DMS153 treated with DMSO at 0.1 percent for 48 hours (cell line): ENCODE results near the gene GGACT.
"Not testable (repeated sequence)": the region's sequence is repeated elsewhere in the genome, so short reads cannot be mapped to it uniquely, and the experiment has no call there.

Source experiments
- DNase-seq: peaks from one replicate; lab custom pipeline; 2025; ENCODE audit not compliant: unreplicated experiment; lab: John Stamatoyannopoulos, UW

The GGACT gene

DNA sequence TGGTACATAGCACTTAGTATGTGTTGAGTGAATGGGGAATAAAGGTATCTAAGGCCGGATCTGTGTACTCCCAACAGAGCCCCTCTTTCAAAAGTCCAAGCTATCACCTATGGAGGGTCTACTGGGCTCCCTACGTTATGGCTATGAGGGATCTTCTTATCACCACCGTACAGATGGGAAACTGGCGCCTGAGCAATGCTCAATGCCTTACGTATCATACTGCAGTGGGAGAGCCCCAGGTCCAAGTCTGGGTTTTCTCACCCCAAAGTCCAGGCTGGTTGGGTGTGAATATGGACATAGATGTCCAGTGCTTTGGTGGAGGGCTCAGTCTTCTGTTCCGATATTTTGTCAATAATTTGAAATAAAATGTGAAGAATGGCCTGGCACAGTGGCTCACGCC is 13.1 kb upstream of the GGACT start:
- DNase-seq: no peak

DNA sequence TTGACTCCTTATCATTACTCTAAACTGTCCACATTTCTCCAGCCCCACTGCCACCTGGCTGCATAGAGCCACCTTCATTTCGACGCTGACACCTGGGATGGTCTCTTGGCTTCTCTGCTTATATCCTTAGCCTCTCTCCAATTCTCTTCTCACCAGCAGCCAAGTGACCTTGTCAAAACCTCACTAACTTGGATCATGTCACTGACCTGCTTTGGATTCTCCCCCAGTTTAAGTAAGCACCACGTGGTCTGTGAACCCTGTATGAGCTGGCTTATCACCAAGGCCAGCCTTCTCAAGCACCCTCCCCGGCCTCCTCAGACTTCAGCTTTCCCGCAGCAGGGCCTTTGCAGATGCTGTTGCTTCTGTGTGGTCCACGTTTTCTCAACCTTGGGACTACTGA is 12.3 kb upstream of the GGACT start:
- no peak for DNase-seq

DNA sequence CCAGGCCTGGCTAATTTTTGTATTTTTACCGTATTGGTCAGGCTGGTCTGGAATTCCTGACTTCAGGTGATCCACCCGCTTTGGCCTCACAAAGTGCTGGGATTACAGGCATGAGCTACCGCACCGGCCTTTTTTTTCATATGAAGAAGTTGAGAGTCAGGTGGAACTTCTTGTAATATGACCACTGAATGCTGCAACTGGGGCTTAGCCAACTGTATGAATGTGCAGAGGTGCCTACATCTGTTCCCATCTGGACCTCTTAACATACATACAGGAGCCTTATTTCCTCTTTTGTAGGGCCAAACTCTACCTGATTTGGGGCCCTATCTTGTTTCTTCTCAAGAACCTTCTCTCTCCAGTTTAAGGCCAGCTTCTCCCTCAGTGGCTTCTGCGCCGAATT is 11.9 kb upstream of the GGACT start:
- DNase-seq: no peak

DNA sequence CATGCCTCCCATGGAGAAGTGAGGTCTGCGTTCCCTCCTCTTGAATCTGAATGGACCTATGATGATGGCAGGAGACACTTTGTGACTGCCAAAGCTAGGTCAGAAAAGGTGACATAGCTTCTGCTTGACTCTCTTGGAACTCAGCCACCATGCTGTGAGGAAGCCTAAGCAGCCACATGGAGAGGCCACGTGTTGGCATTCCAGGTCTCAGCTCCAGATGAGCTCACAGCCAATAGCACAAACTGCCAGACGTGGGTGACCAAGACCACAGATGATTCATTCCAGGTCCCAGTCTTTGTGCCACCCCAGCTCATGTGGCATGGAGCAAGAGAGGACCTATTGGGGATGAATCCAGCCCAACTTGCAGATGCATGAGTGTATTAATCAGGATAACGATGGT is 8.7 kb upstream of the GGACT start:
- DNase-seq: no peak

DNA sequence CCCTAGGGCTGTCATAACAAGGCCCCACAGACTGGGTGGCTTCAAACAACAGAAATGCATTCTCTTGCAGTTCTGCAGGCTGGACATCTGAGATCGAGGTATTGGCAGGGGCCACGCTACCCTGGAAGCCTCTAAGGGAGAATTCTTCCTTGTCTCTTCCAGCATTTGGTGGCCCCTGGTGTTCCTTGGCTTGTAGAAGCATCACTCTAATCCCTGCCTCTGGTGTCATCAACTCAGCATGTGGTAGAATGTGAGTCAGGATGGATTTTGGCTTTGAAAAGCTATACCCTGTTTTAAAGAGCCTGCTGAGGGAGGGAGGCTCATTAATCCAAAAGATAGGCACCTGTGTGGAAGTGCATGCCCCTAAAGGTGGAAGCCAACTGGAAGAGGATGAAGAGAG is 7.9 kb upstream of the GGACT start:
- DNase-seq: no peak

DNA sequence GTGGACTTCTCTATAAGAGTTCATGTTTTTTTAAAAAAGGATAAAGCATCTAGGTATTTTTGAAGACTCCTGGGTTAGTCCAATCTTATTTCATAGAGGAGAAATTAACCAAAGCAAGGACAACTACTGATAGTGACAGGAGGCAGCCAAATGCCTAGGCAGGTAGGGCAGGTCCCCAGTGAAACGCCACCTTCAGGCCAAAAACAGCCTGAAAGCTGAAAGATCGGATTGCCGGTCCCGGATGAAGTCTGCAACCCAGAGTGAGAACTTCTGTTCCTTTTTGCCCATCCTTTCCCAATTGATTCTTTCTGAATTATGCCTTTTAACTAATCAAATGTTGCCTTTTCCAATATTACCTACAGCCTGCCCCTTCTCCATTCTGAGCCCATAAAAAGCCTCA is 6.1 kb upstream of the GGACT start:
- DNase-seq: no peak

DNA sequence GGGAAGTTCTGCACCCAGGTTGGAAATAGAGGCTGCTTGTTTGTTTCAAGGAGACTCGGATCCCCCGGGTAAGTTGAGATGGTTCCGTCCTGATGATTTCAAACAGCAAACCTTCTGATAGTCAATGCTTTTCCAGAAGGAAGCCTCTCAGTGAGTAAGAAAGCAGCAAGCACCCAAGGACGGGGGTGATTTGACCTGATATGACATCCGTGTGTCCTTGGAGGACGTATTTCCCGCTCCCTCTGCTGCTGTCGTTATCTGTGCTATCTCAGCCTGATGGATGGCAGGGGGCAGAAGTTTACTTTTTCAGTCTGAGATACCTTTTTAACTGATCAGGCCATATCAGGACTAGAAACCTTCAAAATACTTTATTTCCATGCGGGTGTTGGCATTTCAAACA is 5.7 kb upstream of the GGACT start:
- no peak for DNase-seq

DNA sequence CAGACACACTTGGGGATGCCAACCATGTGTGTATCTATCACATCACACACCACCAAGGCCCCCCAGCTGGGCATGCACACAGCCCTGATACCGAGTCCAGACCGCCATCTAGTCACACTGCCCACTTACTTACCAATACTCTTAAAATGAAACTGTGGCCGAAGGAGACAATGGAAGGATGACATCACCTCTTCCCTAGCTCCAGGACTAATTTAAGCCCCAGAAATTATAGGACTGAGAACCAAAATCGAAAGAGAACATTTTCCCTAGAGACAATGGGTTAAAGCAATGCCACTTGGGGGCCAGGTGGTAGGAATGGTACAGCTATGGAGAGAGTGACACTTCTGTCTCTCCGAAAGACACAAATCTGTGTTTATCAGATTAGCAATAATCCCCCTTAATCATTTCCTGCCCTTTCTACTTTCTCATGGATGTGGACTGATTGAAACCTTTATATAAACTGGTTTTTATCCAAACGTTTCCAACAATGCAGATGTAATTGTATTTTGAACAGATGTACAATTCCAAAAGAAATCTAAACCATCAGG is 663 bp upstream of the GGACT start:
- no peak for DNase-seq

DNA sequence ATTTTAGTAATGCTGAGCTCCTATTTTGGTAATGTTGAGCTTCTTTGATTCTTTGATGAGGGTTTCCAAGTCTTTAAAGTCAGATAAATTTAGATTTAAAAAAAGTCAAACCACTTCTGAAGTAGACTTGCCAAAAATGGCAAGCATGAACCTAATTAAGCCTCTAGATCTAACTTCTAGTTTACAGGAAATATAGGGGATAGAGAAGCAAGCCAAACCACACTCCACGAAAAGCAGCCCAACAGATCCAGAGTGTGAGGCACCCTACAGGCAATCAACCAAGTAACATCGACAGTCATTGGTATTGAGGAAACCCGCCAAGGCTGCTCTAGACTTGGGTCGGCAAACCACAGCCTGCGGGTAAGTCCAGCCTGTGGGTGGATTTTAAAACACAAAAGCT is 3.7 kb downstream of the GGACT start:
- DNase-seq: no peak

DNA sequence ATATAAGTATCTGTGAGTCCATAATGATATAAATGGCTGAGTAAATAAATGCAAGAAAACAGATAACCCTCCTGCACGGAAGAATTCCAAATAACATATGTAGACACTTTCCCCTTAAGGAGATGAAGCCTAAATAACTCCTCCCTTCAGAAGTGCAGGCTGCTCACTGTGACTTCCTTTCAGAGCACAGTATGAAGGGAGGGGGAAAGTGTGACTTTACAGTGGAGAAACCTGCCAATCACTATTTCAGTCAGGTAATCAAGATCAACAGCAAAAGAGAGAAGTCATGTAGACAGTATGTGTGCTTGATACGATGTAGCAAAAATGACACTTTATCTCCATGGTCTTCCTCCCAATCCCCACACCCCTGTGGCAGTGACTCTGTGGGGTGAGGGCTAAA is 7.1 kb downstream of the GGACT start:
- DNase-seq: no peak

DNA sequence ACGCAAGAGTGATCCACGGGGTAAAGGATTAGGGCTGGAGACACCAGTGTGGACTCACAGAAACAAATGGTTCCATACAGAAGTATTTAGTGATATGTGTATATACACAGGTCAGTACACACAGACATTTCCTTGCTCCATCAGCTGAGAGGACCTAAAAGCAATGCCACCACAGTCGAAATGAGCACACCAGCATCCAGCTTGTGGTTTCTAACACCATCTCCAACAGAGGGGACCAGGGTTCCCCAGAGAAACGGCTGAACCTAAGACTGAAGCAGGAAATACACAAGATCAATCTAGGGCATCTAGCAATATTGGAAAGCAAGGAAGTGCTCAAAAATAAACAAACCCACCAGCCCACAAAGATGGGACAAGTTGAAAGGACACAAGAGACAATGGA is 7.6 kb downstream of the GGACT start:
- no peak for DNase-seq

DNA sequence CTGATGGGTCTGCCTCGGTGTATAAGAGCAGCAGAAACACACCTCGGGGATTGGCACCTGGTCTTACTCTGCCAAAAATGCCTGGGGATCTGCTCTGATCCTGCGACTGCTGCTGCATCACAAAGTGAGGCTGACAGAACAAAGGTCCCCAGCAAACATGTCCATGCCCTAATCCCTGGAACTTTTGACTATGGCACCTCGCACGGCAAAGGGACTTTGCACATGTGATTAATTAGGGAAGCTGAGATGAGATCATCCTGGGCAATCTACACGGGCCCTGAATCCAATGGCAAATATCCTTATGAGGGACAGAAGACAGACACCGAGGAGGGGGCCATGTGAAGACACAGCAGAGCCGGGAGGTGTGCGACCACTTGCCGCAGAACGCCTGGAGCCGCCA is 8.5 kb downstream of the GGACT start:
- no peak for DNase-seq

DNA sequence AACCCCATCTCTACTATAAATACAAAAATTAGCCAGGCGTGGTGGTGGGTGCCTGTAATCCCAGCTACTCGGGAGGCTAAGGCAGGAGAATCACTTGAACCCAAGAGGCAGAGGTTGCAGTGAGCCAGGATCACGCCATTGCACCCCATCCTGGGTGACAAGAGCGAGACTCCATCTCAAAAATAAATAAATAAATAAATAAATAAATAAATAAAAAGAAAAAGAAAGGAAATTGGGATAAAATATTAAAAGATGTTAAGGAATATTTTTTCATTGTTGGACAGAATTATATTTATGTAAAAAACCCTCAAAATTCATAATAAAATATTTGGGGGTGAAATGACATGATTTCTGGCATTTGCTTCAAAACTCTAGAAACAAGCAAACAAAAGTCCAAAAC is 11.3 kb downstream of the GGACT start:
- not testable (repeated sequence) for DNase-seq

DNA sequence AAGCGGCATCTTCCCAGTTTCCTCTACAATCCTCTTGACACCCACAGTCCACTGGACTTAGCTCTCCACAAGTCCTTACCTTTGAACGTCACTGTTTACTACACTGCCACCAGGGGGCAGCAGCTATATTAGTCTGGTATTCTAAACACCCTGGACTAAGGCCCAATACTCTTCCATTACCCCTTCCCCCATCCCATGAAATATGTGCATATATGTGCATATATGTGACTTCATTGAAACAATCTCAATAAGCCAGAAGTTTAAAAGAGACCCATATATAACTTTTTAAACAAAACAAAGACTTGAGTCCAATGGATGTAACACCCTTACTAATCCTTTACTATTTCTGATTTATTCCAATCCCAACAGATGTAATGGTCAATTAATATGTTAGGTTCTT is 15.5 kb downstream of the GGACT start:
- DNase-seq: peak; percentile 64

DNA sequence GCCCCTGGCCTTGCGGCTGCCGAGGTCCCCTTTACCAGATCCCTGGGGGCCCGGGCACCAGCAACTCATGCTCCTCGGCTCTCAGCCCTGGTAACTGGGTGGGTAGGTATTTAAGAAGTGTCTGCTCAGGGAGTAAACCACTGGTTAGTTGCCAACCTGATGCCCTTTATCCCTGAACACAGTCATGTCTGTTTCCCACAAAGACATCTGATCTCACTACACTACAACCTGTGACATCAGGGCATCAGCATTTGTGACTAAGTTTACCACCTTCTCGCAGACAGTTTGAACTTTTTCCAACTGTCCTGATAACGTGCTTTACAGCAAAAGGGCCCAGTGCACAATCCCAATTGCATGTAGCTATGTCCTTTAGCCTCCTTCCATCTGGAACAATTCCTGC is 22.0 kb downstream of the GGACT start:
- no peak for DNase-seq

DNA sequence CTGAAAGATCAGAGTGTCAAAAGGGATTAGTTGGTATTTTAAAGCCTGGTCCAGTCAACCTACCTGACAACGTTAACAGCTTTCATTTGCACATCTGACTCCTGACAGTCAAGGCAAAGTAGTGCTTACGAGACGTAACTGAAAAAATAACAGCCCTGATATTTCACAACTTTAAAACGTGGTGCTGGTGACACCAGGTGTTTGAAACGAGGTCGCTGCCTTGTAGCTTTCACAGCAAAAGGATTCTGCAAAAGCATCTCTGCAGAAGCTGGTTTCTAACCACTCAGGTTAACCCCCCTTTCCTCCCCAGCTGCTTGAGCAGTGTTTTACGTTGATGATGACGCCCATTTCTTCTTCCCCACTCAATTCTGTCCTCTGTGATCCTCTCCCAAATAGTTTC is 23.3 kb downstream of the GGACT start:
- no peak for DNase-seq

DNA sequence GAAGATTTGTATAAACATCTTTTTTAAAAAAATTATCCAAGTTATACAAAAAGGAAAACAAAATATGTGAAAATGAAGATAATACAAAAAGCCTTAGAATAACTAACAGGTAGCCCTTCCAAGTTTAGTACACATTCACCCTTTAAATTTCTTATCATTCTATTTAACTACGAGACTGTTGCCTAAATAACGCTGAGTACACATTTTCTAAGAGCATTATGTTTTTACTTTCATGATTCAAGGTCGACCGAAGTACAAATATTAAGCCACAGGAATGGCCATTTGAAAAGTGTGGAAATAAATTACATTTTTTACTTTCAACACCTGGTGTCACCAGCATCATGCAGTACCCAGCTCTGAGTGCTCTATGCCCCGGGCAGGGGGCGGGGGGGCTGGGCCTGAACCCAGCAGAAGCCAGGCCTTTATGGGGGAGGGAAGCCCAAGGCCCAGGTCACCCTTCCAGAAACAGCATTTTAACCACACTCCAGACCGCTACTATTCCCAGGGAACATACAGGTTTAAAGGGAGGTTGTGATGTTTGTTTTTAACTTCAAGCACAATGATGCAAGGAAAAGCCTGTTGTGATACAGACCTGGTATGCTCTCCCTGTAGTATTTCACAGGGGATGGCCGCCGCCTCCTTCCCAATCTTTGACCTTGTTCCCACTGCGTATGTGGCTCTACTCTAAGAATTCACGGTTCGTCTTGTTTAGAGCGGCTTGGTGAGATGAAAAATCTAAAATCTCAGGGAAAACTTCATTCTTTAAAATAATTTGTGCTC is 24.0 kb downstream of the GGACT start:
- DNase-seq: no peak

DNA sequence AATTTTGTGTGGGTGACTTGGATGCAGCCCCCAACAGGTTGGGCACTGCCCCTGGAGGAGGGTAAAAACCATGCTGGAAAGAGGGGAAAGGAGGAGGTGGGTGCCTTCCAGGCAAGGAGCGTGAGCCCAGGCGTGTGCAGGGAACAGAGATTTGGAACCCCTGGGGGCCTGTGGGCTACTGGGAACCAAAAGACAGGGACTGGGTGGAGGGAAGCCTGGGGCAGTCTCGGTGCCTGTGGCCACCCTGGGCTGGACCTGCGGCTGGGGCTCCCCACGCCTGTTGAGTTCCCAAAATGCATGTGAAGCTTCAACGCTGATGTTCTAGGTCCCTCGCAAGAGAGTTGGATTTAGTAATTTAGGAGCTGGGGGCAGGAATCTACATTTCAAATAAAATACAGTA is 24.8 kb downstream of the GGACT start:
- no peak for DNase-seq

DNA sequence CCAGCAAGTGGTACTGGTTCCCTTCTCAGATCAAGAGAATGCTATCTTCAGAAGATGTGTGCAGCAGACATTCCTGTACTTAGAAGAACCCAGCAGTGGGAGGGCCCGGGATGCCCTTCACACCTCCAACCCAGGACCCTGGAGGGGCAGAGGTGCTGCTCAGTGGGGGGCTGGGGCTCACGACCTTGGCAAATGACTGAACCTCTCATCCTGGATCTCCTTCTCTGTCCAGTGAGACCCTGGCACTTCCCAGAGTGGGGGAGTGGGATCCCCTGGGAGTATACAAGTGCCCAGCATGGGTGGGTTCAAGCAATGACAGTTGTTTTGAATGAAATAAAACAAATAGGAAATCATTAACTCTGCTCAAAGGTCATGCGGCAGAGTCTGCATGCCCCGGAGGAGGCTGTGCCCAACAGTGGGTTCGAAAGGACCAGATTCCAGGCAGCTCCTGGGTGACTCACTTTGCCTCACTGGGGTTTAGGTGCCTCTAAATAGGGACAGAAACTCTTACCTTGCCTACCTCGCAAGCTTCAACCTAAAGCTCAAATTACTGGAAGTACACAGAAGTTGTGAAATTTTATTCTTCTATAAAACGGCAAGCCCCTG is 26.9 kb downstream of the GGACT start:
- DNase-seq: no peak

DNA sequence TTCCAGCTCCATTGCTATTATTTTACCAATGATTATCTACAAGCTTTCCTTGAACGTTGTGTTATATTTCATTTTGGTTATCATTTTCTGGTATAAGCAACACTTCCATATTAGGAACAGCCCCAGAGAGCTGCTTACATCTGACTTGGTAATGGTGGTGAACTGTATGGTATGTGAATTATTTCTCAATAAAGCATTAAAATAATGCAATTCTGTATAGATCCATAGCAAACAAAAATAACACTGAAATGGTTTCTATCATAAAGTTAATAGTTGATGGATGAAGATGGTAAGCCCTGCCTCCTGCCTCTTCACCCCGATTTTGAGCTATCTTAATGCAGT is 27.5 kb downstream of the GGACT start:
- DNase-seq: no peak

DNA sequence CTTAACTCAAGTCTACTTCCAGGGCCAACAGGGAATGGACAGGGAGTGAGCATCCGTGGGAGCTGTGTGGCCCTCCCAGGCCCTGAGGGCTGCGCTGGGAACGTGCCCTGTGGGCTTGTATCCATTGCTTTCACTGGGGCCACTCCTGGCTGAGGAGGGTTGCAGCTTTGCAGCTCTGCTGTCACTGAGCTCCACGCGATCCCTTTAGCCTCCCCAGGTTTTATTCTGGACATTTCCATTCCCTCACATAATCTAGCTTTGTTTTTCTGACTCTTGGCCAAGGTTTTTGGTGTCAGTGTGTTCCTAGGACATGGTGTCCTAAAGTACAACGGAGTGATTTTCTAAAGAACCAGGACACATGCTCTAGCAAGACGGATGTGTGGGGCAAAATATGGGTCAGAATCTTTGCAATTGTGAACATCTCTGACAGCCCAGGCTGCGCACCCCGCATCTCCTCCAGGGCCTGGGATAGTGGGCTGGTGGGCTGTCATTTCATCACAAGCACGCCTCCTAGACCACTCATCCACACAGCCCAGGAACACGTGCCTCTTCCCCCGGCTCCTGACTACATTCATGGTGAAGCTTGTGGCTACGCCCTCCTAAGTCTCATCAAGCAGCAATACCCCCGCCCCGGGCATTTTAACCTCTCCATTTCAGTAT is 28.0 kb downstream of the GGACT start:
- DNase-seq: no peak

DNA sequence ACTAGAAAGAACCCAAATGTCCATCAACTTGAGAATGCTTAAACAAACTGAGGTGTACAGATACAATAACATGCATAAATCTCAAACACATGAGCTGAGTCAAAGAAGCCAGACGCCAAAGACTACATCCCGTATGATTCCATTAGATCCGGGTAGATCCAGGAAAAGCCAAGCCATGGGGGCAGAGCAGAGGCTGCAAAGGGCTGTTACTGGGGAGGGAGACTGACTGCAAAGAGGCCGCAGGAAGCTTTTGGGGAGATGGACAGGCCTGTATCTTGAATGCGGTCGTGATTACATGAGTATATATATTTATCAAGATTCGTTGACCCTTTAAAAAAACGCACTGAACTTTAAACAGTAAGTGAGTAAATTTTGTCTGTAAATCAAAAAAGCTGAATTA is 28.7 kb downstream of the GGACT start:
- DNase-seq: no peak
